GM12878 (cell line): ENCODE results near the gene ZNF776. TPM values are rescaled to one million over a fixed set of nuclear protein-coding genes. Genes with fewer than 3 reads are reported as not detected.

ENCODE experiments used
- ATAC-seq: fragments of 200-7000 bp; cut with Tn5 transposase; 3 replicates; pipeline ENCODE4 v1.9.1; 2020; ENCODE audit warnings: mild to moderate bottlenecking, moderate library complexity
- BruUV-seq: library from RNA; stranded (reverse); fragments of 400-500 nt; replicated peaks from 2 replicates; lab custom pipeline; 2021; lab: Mats Ljungman, UMichigan
- CTCF ChIA-PET: fragments of 300-600 bp; sonication (Branson Sonifier 250); formaldehyde crosslinking; extraction: SDS; loops from one replicate; lab custom pipeline; 2021; ENCODE audit warnings: inconsistent platforms; lab: Yijun Ruan, JAX
- POLR2A ChIA-PET: fragments of 350-600 bp; formaldehyde crosslinking; extraction: SDS; loops from one replicate; lab custom pipeline; 2021; ENCODE audit warnings: inconsistent platforms; lab: Charles Lee
- RAD21 ChIA-PET: fragments of 300-600 bp; sonication (Branson Sonifier 250); formaldehyde crosslinking; loops from one replicate; lab custom pipeline; 2023; ENCODE audit warnings: antibody characterized with exemption; ENCODE audit not compliant: unreplicated experiment; lab: Charles Lee
- SMC1A ChIA-PET: fragments of 300-600 bp; sonication (Branson Sonifier 250); formaldehyde crosslinking; loops from one replicate; lab custom pipeline; 2023; ENCODE audit not compliant: unreplicated experiment, uncharacterized antibody; lab: Charles Lee
- DNase-seq: peaks from one replicate; pipeline ENCODE4 v3.0.0-alpha.2; 2011; ENCODE audit warnings: low read depth, low spot score
- FAIRE-seq: peaks from 3 replicates; lab custom pipeline; 2011; peaks lifted over from hg19 to GRCh38; lab: Jason Lieb, UNC
- H2AFZ ChIP-seq: 2 replicates; pipeline ENCODE4 v1.6.0; 2011; ENCODE audit warnings: low read depth, low read length, control low read depth; ENCODE audit not compliant: control insufficient read depth
- H3K27ac ChIP-seq: 2 replicates; pipeline ENCODE4 v1.5.1; 2011; ENCODE audit warnings: control low read depth; ENCODE audit not compliant: control insufficient read depth, insufficient read depth
- H3K27me3 ChIP-seq, 2 experiments: replicated peaks in 1 of 2; 2 replicates each; pipeline versions ENCODE4 v1.6.0 to v1.6.1; 2011; ENCODE audit warnings: low read length in 1 of 2; ENCODE audit not compliant: control insufficient read depth in 2 of 2, insufficient read depth in 2 of 2
- H3K36me3 ChIP-seq, 2 experiments: 2 replicates each; pipeline ENCODE4 v1.5.1; 2011; ENCODE audit warnings: low read length in 1 of 2; ENCODE audit not compliant: control insufficient read depth in 2 of 2, insufficient read depth in 2 of 2
- H3K4me1 ChIP-seq: 2 replicates; pipeline ENCODE4 v1.6.1; 2011; ENCODE audit warnings: mild to moderate bottlenecking, low read length, moderate library complexity, mixed read lengths; ENCODE audit not compliant: control insufficient read depth, insufficient read depth
- H3K4me2 ChIP-seq: 2 replicates; pipeline ENCODE4 v1.6.0; 2011; ENCODE audit warnings: control low read depth; ENCODE audit not compliant: control insufficient read depth, insufficient read depth
- H3K4me3 ChIP-seq: fragments of 200-600 bp; sonication (generic); 2 replicates; pipeline ENCODE4 v1.5.1; 2016
- H3K79me2 ChIP-seq: 2 replicates; pipeline ENCODE4 v1.6.0; 2011; ENCODE audit warnings: low read length; ENCODE audit not compliant: control insufficient read depth, insufficient read depth
- H3K9ac ChIP-seq: 2 replicates; pipeline ENCODE4 v1.8.0; 2011; ENCODE audit warnings: low read length, control low read depth, mixed read lengths; ENCODE audit not compliant: control insufficient read depth, insufficient read depth
- H3K9me3 ChIP-seq: replicated peaks from 3 replicates; pipeline ENCODE4 v1.5.1; 2011; ENCODE audit warnings: mild to moderate bottlenecking, low read length; ENCODE audit not compliant: control insufficient read depth, insufficient read depth
- H4K20me1 ChIP-seq: 2 replicates; pipeline ENCODE4 v1.6.0; 2011; ENCODE audit not compliant: control insufficient read depth, insufficient read depth
- CEBPZ ChIP-seq: fragments of 150-350 bp; IDR thresholded peaks from 2 replicates; pipeline ENCODE4 v1.6.1; 2016; ENCODE audit warnings: low read depth, low read length
- CHD2 ChIP-seq: IDR thresholded peaks from 2 replicates; pipeline ENCODE4 v1.6.1; 2011; ENCODE audit warnings: low read depth, low read length, improper control_type of control experiment, borderline replicate concordance
- RUNX3 ChIP-seq: IDR thresholded peaks from 2 replicates; pipeline ENCODE4 v1.6.1; 2012; ENCODE audit warnings: low read length, inconsistent platforms
- whole genome bisulfite sequencing: methylation state at CpG from one replicate; pipeline ENCODE4 v1.1.6; 2016; ENCODE audit warnings: low lambda C conversion rate; ENCODE audit not compliant: insufficient replicate concordance, insufficient coverage; ENCODE audit errors: missing lambda C conversion rate; 5-methylcytosine and 5-hydroxymethylcytosine counted together
- in situ Hi-C: fragments of 300-500 bp; cut with MboI; formaldehyde crosslinking; loops from 9 replicates; pipeline ENCODE4 v1.14.3; 2018; ENCODE audit warnings: mixed read lengths
- intact Hi-C: fragments of 100-400 bp; cut with micrococcal nuclease; formaldehyde crosslinking; loops from one replicate; pipeline ENCODE4 v1.14.2; 2022; ENCODE audit not compliant: unreplicated experiment
- polyA plus RNA-seq, 11 experiments: library from polyadenylated mRNA; depleted of rRNA in 4 of 11; unstranded in 6 of 11; stranded (reverse) in 5 of 11; fragments of >200 nt; fragmentation: Nextera tagmentation in 4 of 11; fragmentation: Illumina TruSeq in 1 of 11; extraction: Ambion mirVana in 4 of 11; extraction: Trizol in 1 of 11; gene quantifications; 1 replicate in 1 of 11; 2 replicates in 10 of 11; pipeline versions ENCODE4 v1.2.1 to v1.2.3, GENCODE V29; 2011 to 2016; ENCODE audit warnings: inconsistent platforms in 2 of 11, missing spikeins in 2 of 11, low read depth in 1 of 11
- total RNA-seq, 4 experiments: library from RNA; depleted of rRNA in 3 of 4; stranded (reverse); fragments of >200 nt in 3 of 4; fragmentation: Illumina TruSeq in 1 of 4; extraction: Trizol in 1 of 4; gene quantifications; 2 replicates each; pipeline versions ENCODE4 v1.2.1 to v1.2.3, GENCODE V29; 2013 to 2021

ZNF776 gene
- total and polyA plus RNA-seq, 10 of the 15 experiments (the other 5 are each of a cell fraction or from before 2014, with no cell fraction given) = 1.9 to 16.3 (median 11.7) TPM

- DNase-seq (no peak), FAIRE-seq (no peak), ATAC-seq (no peak)
- CTCF ChIA-PET = interaction anchor here (1.3 kb wide), 1 partner anchor 8 kb away, joined by 3 read pairs; no protein-coding TSS in a partner anchor
- Histone ChIP-seq H3K4me1 (no peaks in the 10 kb centered on the region), H2AFZ (no peak overlapping the region), H3K9ac (no peak overlapping the region), H3K27me3 (no peaks in the 10 kb centered on the region), H3K9me3 (peaks cover 13% of the 10 kb centered on the region), H3K4me3 (no peak overlapping the region), H3K27ac (no peak overlapping the region), H3K36me3 (peaks cover 0 to 15% of the 10 kb centered on the region in 2 experiments; a peak in 2 of 4 replicates), H3K4me2 (no peak overlapping the region), H3K79me2 (no peaks in the 10 kb centered on the region), H4K20me1 (no peaks in the 10 kb centered on the region)
- WGBS = 100% methylated on average over 2 of the region's 2 CpGs
- SMC1A ChIA-PET = no interaction called here
- POLR2A ChIA-PET = interaction anchor here (0.6 kb wide), 1 partner anchor 10 kb away, joined by 4 read pairs; the partner anchor contains the start of gene ZNF586
- intact Hi-C loops = no loop called here
- TF ChIP-seq CEBPZ = no peak
- TF ChIP-seq RUNX3 = no peak
- TF ChIP-seq CHD2 = no peak
- in situ Hi-C loops = no loop called here
- RAD21 ChIA-PET = no interaction called here
- no TSS peak for BruUV-seq
These were observed 12.5 kb downstream of the ZNF776 start for GRCh38 chr19:57759096-57759495.
